Urinary bladder (tissue), 4 donors: Measurements from ENCODE around the gene DBNL. TPM values are rescaled to one million over a fixed set of nuclear protein-coding genes. Genes with fewer than 3 reads are reported as not detected.

Experiments
- DNase-seq: peaks from one replicate; pipeline ENCODE4 v3.0.0-alpha.2; 2015; ENCODE audit errors: extremely low spot score
- H3K27ac ChIP-seq: one replicate; pipeline ENCODE4 v1.5.1; 2013; ENCODE audit warnings: low read depth, mild to moderate bottlenecking, moderate library complexity
- H3K36me3 ChIP-seq: one replicate; pipeline ENCODE4 v1.6.1; 2013; ENCODE audit warnings: mild to moderate bottlenecking, moderate library complexity; ENCODE audit not compliant: insufficient read depth
- H3K4me1 ChIP-seq: one replicate; pipeline ENCODE4 v1.6.1; 2013; ENCODE audit warnings: mild to moderate bottlenecking, moderate library complexity; ENCODE audit not compliant: insufficient read depth
- H3K4me3 ChIP-seq: one replicate; pipeline ENCODE4 v1.5.1; 2013; ENCODE audit warnings: low read depth, low read length
- WGBS: extraction: QIAGEN DNeasy Blood & Tissue Kit; methylation state at CpG from one replicate; pipeline ENCODE4 v1.1.7; 2013; 5-methylcytosine and 5-hydroxymethylcytosine counted together
- polyA plus RNA-seq: library from polyadenylated mRNA; stranded (reverse); fragments of 200-250 nt; gene quantifications from one replicate; pipeline ENCODE4 v1.2.3, GENCODE V29; 2013
- total RNA-seq: library from RNA; depleted of rRNA; stranded (reverse); fragments of >200 nt; gene quantifications from one replicate; pipeline ENCODE4 v1.2.3, GENCODE V29; 2014
- donor health status: healthy with polysubstance abuse.
- donor health status: healthy.

The DBNL gene
- total and polyA plus RNA-seq, 2 donors: 56.0 to 111 TPM

GRCh38 chr7:44061645-44062179, 17.2 kb downstream of the DBNL start:
- Histone ChIP-seq H3K27ac (no peak overlapping the region), H3K4me1 (no peaks in the 10 kb centered on the region), H3K4me3 (no peak overlapping the region), H3K36me3 (peaks cover 12% of the 10 kb centered on the region)
- 82% methylated on average over 8 of the region's 8 CpGs for WGBS
- DNase-seq: no peak

GRCh38 chr7:44062180-44062902, 17.8 kb downstream of the DBNL start:
- WGBS: 84% methylated on average over 11 of the region's 11 CpGs

GRCh38 chr7:44062903-44063295, 18.4 kb downstream of the DBNL start:
- H3K4me1 ChIP-seq: no peaks in the 10 kb centered on the region
- no peak overlapping the region for H3K4me3 ChIP-seq
- WGBS: 77% methylated on average over 3 of the region's 3 CpGs
- no peak for DNase-seq
- H3K27ac ChIP-seq: no peak overlapping the region
- H3K36me3 ChIP-seq: peaks cover 4% of the 10 kb centered on the region

More at GRCh38 chr7:44062180-44062902, 17.8 kb downstream of the DBNL start:
- DNase-seq: no peak
- H3K4me3 ChIP-seq: no peak overlapping the region
- peaks cover 6% of the 10 kb centered on the region for H3K36me3 ChIP-seq
- no peak overlapping the region for H3K27ac ChIP-seq
- H3K4me1 ChIP-seq: no peaks in the 10 kb centered on the region

- Histone ChIP-seq H3K4me1 (no peaks in the 10 kb centered on the region), H3K4me3 (no peak overlapping the region), H3K27ac (no peak overlapping the region), H3K36me3 (peaks cover 2% of the 10 kb centered on the region)
- WGBS: 54% methylated on average over 10 of the region's 10 CpGs
- DNase-seq: no peak
Measured at GRCh38 chr7:44063547-44063893, 19.0 kb downstream of the DBNL start.

- WGBS: 50% methylated on average over 16 of the region's 16 CpGs
- Histone ChIP-seq H3K27ac (no peak overlapping the region), H3K36me3 (peaks cover 2% of the 10 kb centered on the region), H3K4me3 (no peak overlapping the region), H3K4me1 (no peaks in the 10 kb centered on the region)
- DNase-seq: no peak
Measured at GRCh38 chr7:44063894-44064651, 19.6 kb downstream of the DBNL start.

- no peaks in the 10 kb centered on the region for H3K4me1 ChIP-seq
- H3K4me3 ChIP-seq: no peak overlapping the region
- H3K27ac ChIP-seq: no peak overlapping the region
- peaks cover 2% of the 10 kb centered on the region for H3K36me3 ChIP-seq
- 41% methylated on average over 33 of the region's 33 CpGs for WGBS
- no peak for DNase-seq
Measured at GRCh38 chr7:44064791-44065430, 20.4 kb downstream of the DBNL start.

- no peaks in the 10 kb centered on the region for H3K4me1 ChIP-seq
- H3K27ac ChIP-seq: no peak within 1 kb of the TSS
- WGBS: 26% methylated on average over 14 of the region's 14 CpGs
- no peak within 1 kb of the TSS for H3K4me3 ChIP-seq
- DNase-seq: no peak
- H3K36me3 ChIP-seq: peaks cover 2% of the 10 kb centered on the region
Measured at GRCh38 chr7:44065431-44066110, 21.1 kb downstream of the DBNL start, which contains the start of gene PGAM2. Gene PGAM2, minus strand, starts transcription at chr7:44065567. Its CDS starts 38 bp downstream, at chr7:44065529.

- H3K36me3 ChIP-seq: peaks cover 2% of the 10 kb centered on the region
- H3K27ac ChIP-seq: no peak overlapping the region
- no peak overlapping the region for H3K4me3 ChIP-seq
- no peak for DNase-seq
- H3K4me1 ChIP-seq: no peaks in the 10 kb centered on the region
- WGBS: 36% methylated on average over 6 of the region's 6 CpGs
Measured at GRCh38 chr7:44066111-44066460, 21.6 kb downstream of the DBNL start.

- Histone ChIP-seq H3K4me1 (no peaks in the 10 kb centered on the region), H3K36me3 (peaks cover 2% of the 10 kb centered on the region), H3K27ac (no peak overlapping the region), H3K4me3 (no peak overlapping the region)
- no peak for DNase-seq
- WGBS: 74% methylated on average over 7 of the region's 7 CpGs
Measured at GRCh38 chr7:44066494-44067063, 22.1 kb downstream of the DBNL start.

- Histone ChIP-seq H3K4me3 (no peak overlapping the region), H3K36me3 (peaks cover under 1% of the 10 kb centered on the region), H3K4me1 (no peaks in the 10 kb centered on the region), H3K27ac (no peak overlapping the region)
- DNase-seq: no peak
- 86% methylated on average over 11 of the region's 11 CpGs for WGBS
Measured at GRCh38 chr7:44067064-44067951, 22.8 kb downstream of the DBNL start.

GRCh38 chr7:44068054-44068453, 23.6 kb downstream of the DBNL start:
- no peak for DNase-seq
- 60% methylated on average over 7 of the region's 7 CpGs for WGBS
- Histone ChIP-seq H3K36me3 (no peaks in the 10 kb centered on the region), H3K4me3 (no peak overlapping the region), H3K4me1 (no peaks in the 10 kb centered on the region), H3K27ac (no peak overlapping the region)

- H3K27ac ChIP-seq: no peak overlapping the region
- H3K36me3 ChIP-seq: no peaks in the 10 kb centered on the region
- 65% methylated on average over 9 of the region's 9 CpGs for WGBS
- no peak overlapping the region for H3K4me3 ChIP-seq
- no peak for DNase-seq
- no peaks in the 10 kb centered on the region for H3K4me1 ChIP-seq
Measured at GRCh38 chr7:44071726-44072363, 27.3 kb downstream of the DBNL start.
